HG03378 (cell line): ENCODE measurements around the gene ACBD4.

Experiments used
- ATAC-seq: cut with Tn5 transposase; IDR thresholded peaks from one replicate; pipeline ENCODE4 v1.9.1; 2021; ENCODE audit warnings: mild to moderate bottlenecking, moderate library complexity; ENCODE audit not compliant: unreplicated experiment

Gene ACBD4

GRCh38 chr17:45104029-45104428 is 31.5 kb upstream of the ACBD4 start:
- ATAC-seq = no peak

- ATAC-seq = no peak
These were observed 31.0 kb upstream of the ACBD4 start for GRCh38 chr17:45104497-45104896.

GRCh38 chr17:45104907-45105624 is 30.4 kb upstream of the ACBD4 start:
- ATAC-seq = no peak

GRCh38 chr17:45106096-45106495 is 29.4 kb upstream of the ACBD4 start:
- no peak for ATAC-seq

- no peak for ATAC-seq
These were observed 28.9 kb upstream of the ACBD4 start for GRCh38 chr17:45106582-45106981.

GRCh38 chr17:45107293-45108010 is 28.0 kb upstream of the ACBD4 start:
- ATAC-seq = no peak

GRCh38 chr17:45108051-45108450 is 27.4 kb upstream of the ACBD4 start:
- no peak for ATAC-seq

GRCh38 chr17:45108595-45109521 is 26.6 kb upstream of the ACBD4 start:
- no peak for ATAC-seq

GRCh38 chr17:45110676-45111611 is 24.5 kb upstream of the ACBD4 start:
- no peak for ATAC-seq

GRCh38 chr17:45111850-45112249 is 23.6 kb upstream of the ACBD4 start:
- ATAC-seq = no peak

GRCh38 chr17:45112559-45113423 is 22.7 kb upstream of the ACBD4 start:
- no peak for ATAC-seq

GRCh38 chr17:45113424-45113754 is 22.1 kb upstream of the ACBD4 start:
- no peak for ATAC-seq

GRCh38 chr17:45114117-45114932 is 21.2 kb upstream of the ACBD4 start:
- ATAC-seq = no peak

GRCh38 chr17:45115015-45115625 is 20.4 kb upstream of the ACBD4 start:
- no peak for ATAC-seq

- ATAC-seq = no peak
These were observed 19.6 kb upstream of the ACBD4 start for GRCh38 chr17:45115871-45116270.

GRCh38 chr17:45116434-45117016 is 19.0 kb upstream of the ACBD4 start:
- ATAC-seq = no peak

- ATAC-seq = no peak
These were observed 18.2 kb upstream of the ACBD4 start for GRCh38 chr17:45117334-45117733.
